HG02973 (cell line): ENCODE measurements around the gene ARHGEF39.

Source experiments
- ATAC-seq: cut with Tn5 transposase; IDR thresholded peaks from one replicate; pipeline ENCODE4 v1.9.1; 2021; ENCODE audit warnings: moderate library complexity; ENCODE audit not compliant: unreplicated experiment

The ARHGEF39 gene, protein sequence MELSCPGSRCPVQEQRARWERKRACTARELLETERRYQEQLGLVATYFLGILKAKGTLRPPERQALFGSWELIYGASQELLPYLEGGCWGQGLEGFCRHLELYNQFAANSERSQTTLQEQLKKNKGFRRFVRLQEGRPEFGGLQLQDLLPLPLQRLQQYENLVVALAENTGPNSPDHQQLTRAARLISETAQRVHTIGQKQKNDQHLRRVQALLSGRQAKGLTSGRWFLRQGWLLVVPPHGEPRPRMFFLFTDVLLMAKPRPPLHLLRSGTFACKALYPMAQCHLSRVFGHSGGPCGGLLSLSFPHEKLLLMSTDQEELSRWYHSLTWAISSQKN

DNA sequence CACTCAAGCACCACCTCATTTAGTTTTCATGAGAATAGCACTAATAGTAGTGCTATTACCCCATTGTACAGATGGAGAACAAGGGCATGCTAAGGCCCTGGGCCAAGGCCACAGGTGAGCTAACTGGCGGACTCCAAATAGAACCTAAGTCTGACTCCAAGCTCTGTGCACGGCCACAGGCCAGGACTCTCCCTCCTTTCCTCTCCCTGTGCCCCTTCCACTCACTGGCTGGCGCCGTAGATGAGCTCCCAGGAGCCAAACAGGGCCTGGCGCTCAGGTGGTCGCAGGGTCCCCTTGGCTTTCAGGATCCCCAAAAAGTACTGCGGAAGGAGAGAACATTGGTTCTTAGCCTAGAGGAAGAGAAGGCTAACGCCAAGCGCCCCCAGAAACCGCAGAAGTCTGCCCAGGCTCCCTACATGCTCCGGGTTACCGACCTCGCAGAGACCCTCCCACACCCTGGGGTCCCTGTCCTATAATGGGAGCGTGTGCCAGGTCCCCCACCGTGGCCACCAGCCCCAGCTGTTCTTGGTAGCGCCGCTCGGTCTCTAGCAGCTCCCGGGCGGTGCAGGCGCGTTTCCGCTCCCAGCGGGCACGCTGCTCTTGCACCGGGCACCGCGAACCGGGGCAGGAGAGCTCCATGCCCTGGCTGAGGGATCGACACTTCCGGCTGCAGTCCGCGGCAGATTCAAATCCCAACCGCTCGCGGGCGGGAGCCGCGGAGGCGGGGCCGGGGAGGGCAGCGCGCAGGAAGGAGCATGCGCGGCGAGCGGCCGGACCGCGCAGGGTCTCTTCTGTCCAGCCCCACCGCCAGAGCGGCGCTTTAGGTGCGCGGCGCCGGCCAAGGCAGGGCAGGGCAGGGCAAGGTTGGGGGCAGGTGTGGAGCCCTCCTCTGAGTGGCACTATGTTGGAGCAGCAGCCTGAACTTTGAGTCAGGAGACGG is at the start of gene ARHGEF39:
Gene ARHGEF39 (minus strand): TSS at position 665 of the 940 bp plus-strand sequence. CDS start 26 bp downstream, at position 639.
- peak; percentile 53 for ATAC-seq

DNA sequence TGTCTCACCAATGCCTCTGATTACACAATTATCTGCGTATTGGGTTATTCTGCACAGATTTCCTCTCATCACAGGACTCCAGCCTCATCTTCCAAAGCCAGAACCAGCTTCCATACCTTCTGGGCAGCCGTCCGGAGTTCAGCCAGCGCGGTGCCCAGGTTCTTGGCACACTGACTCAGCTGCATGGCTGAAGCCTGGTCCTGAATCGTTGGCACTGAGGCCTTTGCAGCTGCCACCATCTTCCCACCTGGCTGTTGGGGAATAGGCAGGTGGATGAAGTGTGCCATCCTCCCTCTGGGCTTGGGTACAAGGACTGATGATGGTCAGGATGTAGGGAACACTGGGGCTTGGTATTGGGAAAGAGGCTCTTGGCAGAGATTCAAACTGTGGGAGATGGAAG is 49.1 kb upstream of the ARHGEF39 start:
- ATAC-seq: no peak

DNA sequence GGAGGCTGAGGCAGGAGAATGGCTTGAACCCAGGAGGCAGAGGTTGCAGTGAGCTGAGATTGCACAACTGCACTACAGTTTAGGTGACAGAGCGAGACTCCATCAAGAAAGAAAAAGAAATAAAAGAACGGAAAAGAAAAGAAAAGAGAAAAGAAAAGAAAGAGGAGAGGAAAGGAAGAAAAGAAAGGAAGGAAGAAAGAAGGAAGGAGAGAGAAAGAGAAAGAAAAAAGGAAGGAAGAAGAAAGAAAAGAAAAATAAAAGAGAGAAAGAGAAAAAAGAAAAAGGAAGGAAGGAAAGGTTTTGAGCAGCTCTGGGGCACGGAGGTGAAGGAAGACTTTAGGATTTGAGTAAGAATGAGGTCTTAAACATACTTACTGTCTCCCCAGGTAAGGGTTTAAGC is 48.6 kb upstream of the ARHGEF39 start:
- ATAC-seq: no peak

DNA sequence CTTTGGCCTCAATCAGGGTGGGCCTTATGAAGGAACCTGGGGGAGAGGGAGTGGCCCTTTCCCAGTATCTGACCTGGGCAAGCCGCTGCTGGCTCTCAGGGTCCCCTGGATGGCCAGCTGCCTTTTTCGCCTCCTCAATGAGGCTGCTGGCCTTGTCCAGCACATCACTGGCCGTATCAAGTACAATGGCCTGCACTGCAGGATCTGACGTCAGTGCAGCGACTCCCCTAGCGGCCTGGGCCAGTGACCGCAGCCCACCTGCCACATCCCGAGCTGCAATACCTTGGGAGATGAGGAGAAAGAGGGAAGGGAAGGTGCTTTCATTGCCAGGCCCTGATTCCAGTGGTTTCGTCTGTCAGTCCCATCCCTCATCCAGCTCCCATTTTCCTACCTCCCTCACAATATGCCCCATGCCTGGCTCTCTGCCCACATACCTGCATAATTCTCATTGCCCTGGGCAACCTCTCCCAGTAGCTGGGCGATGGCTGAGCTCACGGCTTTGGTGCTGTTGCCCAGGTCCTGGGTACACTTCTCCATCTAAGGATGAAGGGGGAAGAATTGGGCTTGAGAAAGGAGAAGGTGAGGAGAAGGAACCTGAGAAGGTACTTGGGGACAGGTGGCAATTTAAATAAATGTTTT is 47.9 kb upstream of the ARHGEF39 start:
- ATAC-seq: no peak

DNA sequence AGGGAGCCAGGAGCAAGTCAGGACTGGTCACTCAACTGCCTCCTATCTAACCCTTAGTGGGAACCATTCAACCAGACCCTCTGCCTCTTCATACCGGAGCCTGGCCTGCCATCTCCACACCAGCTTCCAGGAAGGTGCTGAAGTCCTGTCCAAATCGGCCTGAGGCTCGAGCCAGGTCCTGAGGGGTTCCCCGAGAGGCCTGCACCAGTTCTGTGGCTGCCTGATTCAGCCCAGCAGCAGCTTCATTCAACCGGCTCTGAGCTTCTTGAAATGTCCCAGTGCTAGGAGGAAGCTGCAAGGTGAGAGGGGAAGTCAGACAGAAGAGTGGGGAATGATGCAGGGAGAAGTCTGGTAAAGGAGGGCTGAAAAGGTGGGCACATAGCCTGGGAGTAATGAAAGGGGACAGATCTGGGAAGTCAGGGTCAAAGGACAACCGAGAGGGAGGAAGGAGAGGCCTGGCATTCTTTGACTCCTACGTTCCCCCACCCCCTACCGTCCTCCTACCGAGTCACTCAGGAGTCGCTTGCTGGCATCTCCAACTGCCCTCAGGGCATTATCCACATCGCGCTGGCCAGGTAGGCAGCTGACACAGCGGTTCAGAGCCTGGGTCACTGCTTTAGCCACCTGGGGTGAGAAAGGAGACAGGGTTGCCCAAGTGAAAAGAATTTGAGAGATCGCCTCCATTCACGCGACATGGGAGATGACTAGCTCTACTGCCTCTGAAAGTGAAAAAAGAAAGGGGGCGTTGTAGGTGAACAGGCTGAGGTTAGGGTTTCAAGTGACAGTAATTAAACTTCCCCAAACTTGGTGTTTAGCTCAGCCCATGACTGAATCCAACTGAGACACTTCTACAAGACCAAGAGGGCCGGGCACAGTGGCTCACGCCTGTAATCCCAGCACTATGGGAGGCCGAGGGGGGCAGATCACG is 46.8 kb upstream of the ARHGEF39 start:
- no peak for ATAC-seq

DNA sequence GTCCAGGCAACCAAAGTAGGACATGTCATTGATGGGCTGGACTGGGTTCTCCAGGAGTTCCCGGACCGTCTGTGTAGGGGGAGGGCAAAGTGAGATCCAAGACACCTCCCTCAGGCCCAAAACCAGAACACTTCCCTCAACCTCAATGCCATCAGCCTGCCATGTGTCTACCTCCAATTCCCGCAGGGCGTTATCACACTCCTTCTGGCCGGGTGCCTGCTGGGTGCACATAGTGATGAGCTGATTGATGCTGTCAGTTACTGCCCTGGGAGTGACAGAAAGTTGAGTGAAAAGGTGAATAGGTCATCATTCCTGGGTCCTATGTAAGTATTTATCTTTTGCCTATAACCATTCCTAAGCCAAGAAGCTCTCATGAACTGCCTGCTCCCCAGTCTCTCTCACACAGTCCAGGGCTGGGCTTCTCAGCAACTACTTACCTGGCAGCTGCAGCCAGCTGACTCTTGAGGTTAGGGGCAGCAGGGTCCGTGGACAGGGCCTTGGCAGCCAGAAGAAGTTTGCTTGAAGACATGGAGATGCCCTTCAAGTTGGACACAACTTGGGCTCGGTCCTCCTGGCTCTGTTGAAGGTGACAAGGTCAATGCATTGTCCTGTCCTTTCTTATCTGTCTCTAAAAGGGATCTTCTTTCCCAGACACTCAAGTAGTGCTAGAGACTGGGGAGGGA is 46.0 kb upstream of the ARHGEF39 start:
- ATAC-seq: no peak

DNA sequence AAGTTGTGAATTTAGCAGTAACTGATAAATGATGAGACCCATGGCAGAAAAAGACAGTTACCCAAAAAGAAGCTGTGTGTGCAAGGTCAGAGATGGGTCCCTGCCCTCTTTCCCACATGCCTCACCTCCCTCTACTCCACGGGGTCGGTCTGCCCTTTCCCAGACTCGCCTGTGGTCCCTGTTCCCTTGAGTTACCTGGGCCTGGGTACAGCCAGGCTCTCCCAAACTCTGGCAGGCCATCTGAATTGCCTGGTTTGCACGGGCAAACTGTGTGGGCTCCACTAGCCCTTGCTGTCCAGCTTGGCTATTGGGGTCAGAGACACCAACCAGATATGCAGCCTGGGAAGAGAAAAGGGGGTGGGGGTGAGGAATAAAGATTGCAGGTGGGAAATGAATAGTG is 43.2 kb upstream of the ARHGEF39 start:
- no peak for ATAC-seq

DNA sequence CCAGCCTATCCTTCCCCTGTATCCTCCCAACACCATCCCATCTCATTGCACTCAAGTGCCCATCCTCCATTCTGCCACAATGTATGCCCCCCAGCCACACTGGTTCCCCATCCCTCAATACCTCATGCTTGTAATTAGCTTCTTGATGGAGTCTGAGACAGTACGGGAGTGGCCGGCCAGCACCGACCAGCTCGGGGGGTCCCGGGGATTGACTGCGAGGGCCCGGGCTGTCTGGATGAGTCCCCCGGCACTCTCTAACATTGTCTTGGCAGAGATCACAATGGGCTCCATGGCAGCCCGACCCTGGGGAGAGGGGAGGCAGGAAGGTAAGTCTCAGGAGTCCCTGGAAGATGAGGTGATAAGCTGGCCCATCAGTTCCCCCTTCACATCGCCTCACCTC is 42.0 kb upstream of the ARHGEF39 start:
- ATAC-seq: no peak

DNA sequence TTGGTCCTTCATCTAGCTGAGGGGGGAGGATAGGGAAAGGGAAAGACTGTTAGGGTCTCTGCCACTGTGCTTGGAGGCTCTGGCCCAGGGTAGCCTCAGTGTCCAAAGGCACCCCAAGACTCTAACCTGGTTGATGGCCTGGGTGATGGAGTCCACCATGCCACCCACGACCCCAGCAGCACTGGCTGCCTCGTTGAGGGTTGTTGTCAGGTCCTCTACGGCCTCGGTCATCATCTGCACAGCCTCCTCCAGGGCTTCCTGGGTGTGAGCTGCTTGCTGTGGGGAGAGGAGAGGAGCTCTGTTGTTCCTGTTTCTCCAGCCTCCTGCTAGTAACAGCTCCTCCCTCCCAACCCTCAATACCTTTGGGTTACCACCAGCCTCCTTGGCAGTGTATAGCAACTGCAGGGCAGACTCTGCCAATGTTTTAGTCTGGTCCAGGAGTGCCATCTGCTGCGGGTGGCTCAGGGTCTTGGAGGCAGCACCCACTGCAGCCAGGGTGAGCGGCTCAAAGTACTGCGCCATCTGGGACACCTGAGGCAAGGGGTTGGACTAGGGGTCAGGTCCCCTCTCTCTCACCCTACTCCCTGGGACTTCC is 40.9 kb upstream of the ARHGEF39 start:
- ATAC-seq: no peak

DNA sequence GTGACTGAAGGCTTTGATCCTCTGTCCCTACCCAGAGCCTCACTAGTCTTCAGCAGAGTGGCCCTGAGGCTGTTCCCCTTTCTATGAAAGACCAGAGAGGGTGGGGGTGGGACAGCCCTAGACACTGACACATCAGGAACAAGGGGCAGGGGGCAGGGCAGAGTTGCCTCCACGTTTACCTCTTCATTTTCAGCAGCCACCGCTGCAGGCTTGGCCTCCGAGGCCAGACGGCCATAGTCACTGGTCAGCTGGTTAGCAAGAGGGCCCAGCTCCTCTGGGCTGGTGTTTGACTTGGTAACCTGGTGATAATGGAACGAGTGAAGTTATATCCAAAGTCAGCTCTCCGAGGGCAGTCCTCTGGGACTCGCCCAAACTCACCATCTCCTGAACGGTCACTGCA is 40.4 kb upstream of the ARHGEF39 start:
- ATAC-seq: no peak

DNA sequence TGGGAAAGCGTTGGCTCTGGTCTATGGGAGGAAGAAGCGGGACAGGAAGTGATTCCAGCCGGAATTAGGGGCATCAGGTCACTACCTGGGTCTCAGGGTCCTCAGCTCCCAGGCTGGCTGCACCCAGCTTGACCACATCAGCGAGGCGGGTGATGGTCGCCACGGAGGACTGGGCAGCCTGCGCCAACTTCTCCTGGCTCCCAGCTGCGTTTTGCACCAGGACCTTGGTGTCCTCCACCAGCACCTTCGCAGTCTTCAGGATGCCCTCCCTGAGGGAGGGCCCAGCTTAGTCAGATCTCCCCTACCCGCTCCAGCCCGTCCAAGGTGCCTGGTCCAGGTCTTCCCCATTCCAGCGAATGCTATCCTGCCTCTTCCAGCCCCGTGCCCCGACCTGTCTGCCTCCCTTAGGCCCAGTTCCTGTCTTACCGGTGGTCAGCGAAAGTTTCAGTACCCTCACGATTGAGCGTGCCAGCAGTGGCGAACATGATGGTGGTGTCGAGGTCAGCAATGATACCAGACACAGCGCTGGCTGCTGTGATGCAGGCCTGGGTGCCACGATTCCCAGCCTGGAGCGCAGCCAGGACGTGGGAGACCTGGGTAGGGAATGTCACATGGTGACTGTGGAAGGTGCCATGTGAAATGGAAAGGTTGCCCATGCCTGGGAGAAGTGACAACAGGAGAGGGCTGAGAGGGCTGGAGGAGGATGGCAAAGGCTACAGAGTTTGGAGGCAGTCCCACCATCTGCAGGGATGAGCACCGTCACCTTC is 39.1 kb upstream of the ARHGEF39 start:
- no peak for ATAC-seq

DNA sequence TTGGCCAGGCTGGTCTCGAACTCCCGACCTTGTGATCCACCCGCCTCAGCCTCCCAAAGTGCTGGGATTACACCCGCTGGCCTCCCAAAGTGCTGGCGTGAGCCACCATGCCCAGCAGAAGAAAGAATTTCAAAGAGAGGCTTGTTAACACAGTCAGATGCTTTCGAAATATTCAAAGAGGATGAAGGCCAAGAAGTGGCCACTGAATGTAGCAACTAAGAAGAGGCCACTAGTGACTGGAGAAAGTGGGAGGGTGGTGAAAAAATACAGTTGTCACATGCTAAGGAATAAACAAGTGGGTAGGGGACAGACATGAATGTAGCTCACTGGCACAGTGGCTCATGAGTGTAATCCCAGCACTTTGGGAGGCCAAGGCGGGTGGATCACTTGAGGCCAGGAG is 37.7 kb upstream of the ARHGEF39 start:
- ATAC-seq: no peak

DNA sequence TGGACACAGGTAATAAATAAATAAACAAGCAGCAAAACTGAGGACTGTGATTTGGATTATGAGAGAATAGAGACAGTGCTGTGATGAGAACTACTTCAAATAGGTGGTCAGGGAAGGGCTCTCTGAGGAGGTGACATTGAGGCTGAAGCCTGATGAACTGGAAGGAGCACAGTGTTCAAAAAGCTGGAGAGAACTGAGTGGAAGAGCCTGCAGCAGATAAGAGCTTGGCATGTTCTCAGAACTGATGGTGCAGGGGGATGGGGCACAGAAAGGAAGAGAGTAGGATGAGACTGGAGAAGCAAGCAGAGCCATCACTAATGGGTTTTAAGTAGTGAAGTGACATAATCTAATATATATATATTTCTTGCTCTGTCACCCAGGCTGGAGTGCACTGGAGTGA is 35.9 kb upstream of the ARHGEF39 start:
- ATAC-seq: no peak

DNA sequence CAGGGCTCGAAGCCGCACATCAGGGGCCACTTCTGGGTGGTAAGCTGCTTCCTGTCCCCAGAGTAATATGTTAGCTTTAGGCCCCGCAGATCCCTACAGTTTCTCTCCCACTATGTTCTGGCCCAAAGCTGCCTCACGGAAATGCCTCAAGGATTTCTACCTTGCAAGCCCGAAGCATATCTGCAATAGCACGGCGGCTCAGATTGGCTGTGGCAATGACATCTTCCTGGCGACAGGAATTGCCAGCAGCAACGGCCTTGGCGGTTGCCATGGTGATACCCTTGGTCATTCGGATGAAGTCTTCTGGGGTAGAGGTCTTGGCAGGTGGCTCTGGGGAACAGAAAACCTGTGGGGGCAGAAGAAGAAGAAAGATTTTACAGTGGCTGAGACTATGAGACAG is 35.0 kb upstream of the ARHGEF39 start:
- no peak for ATAC-seq

DNA sequence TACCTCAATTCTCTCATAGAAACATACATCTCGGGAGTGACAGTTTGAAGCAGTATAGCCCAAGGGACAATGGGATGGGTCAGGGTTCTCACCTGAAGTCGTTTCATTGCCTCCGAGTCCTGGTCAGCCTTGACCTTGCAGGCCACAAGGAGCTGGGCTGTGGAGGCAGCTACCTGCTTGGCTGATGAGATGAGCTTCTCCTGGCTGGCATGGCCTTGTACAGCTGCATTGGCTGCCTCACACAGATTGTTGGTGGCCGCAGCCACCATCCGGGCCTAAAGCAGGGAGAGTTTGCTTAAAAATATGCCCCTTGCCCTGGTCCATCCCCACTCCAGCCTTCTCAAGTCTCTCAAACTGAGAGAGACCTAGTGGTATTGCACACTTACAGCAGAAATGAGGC is 33.2 kb upstream of the ARHGEF39 start:
- no peak for ATAC-seq

DNA sequence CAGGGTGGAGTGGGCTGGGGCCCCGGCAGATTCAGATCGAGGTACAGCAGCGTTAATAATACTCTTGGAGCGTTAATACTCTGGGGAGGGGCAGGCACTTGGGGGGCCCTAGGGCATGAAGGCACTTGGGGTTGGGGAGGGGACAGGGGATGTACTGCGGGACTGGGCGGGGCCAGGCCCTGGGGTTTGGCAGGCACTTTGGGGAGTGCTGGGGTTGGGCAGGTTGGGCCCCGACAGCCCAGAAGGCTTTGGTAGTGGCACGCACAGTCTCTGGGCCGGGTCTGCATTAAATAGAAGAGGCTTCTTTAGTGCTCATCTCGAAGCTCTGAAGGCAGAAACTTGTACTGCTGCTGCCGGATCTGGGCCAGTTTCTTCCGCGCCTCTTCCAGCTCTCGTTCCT is 32.5 kb upstream of the ARHGEF39 start:
- no peak for ATAC-seq

DNA sequence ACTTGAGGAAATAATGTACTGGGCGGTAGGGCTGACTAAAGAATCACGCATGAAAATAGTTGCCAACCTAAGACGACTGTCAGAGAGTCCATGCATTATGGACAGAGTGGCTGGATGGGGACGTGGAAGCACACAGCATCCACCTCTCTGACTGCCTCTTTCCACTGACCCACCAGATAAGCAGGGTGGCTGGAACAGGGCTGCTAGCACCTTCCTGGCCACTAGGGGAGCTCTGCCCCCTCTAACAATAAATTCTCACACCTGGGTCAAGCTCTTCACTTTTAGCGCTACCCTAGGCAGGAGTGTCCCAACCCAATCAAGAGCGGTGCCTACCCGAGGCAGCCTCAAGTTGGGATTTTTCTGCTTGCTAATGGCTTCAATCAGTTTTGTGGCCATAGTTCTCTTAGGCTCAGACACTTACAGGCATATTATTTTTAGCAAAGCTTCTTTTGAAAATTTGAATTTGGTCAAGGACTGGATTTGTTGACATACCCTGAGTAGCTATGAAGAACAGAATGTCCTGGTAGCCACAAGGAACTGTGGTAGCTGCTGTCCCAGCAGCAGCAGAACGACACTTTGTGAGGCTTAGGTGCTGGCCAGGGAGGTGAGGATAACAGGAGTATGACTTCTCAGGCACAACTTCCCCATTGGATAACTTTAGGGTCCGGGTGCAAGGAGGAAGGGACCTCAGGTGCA is 31.7 kb upstream of the ARHGEF39 start:
- ATAC-seq: no peak

DNA sequence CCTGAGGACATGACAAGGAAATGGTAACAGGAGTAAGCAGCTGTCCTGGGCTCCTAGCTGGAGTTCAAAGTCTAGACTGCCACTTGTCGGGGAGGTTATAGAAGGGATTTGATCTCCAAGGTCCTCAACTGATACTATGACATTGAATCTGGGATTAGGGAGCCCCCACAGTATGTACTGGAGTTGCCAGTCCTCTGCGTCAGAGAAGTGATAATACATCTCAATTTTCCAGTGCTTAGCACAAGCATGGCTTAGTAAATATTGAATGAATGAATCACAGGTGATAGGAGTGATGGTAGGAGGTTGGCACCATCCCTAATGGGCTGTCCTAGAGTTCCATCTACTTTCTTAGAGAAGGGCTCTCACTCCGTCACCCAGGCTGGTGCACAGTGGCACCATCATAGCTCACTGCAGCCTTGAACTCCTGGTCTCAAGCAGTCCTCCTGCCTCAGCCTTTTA is 31.0 kb upstream of the ARHGEF39 start:
- no peak for ATAC-seq
